Omental fat pad (tissue), 4 donors: ENCODE data around the gene NR3C1. TPM values are rescaled to one million over a fixed set of nuclear protein-coding genes. Genes with fewer than 3 reads are reported as not detected.

Experiments used
- ATAC-seq: fragments of 150-250 bp; one replicate; pipeline ENCODE4 v1.9.1; 2016; ENCODE audit warnings: mild to moderate bottlenecking, moderate library complexity; ENCODE audit not compliant: low FRiP score
- DNase-seq: peaks from one replicate; pipeline ENCODE4 v3.0.0-alpha.2; 2019; ENCODE audit warnings: low spot score
- small RNA-seq: library from RNA; depleted of rRNA; stranded (forward); fragments of <200 nt; gene quantifications from one replicate; pipeline ENCODE3, GENCODE V24; 2016
- total RNA-seq, 4 donors: library from RNA; depleted of rRNA; stranded (reverse); fragments of >200 nt; gene quantifications; one replicate each; pipeline ENCODE4 v1.1.0, GENCODE V29; 2016
- TF ChIP-seq, protein P1 (sequence below), 3 donors: fragments of 450-650 bp; IDR thresholded peaks; one replicate each; pipeline ENCODE4 v1.5.1; 2016 to 2017; ENCODE audit warnings: antibody characterized with exemption in 3 of 3, mild to moderate bottlenecking in 3 of 3, moderate library complexity in 2 of 3

Gene NR3C1
- total RNA-seq, 4 donors from 2014 or later, result 57.1 to 102 (median 62.3) TPM

DNA sequence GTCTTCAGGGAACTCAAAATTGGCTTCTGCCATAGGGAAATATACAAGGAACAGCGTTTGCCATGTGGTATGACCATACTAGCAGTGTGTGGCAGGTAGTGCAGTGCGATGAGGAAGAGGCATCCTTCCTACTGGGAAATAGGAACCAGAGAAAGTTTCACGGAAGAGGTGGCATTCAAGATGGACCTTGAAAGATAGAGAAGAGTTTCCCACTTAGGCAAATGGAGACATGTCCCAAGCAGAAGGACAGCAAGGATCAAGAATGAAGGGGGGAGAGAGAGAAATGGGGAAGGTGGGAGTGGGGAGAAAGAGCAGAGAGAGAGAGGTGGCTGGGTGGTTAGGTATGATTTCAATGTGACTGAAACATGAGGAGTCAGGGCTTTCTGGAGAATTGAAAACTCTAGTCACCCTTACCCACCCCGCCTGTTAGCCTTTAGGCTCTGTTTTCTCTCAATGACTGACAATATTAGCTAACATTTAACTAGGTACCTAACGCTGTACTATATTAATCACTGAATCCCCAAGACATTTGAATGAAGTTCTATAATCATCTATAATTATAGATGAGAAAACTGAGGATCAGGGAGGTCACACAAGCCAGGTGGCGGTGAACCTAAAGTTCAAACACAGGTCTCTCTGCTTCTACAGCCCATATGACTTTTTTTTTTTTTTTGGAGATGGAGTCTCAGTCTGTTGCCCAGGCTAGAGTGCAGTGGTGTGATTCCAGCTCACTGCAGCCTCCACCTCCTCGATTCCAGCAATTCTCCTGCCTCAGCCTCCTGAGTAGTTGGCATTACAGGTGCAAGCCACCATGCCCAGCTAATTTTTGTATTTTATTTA lies 171.3 kb downstream of the NR3C1 start:
- TF ChIP-seq, protein P1, sequence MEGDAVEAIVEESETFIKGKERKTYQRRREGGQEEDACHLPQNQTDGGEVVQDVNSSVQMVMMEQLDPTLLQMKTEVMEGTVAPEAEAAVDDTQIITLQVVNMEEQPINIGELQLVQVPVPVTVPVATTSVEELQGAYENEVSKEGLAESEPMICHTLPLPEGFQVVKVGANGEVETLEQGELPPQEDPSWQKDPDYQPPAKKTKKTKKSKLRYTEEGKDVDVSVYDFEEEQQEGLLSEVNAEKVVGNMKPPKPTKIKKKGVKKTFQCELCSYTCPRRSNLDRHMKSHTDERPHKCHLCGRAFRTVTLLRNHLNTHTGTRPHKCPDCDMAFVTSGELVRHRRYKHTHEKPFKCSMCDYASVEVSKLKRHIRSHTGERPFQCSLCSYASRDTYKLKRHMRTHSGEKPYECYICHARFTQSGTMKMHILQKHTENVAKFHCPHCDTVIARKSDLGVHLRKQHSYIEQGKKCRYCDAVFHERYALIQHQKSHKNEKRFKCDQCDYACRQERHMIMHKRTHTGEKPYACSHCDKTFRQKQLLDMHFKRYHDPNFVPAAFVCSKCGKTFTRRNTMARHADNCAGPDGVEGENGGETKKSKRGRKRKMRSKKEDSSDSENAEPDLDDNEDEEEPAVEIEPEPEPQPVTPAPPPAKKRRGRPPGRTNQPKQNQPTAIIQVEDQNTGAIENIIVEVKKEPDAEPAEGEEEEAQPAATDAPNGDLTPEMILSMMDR (IDR thresholded peaks at IDR 0.05), result no peak
- DNase-seq, result no peak
- no peak for ATAC-seq

DNA sequence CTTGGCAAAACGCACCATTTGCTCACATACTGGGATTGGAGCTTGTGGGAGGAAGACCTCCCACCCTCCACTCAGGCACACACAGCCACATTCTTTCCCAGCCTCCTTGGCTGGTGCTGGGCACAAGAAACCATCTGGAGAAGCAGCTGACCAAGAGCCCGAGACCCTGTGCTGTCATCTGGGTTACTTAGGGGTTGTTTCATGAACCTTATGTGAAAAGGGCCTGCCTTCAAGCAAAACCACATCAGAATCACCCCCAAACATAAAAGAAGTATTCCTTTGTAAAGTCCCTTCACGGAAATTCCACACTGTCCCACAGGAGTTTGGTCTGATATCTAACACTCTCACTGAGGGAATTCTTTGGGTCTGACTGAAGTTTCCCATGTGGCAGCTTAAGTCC lies 172.1 kb downstream of the NR3C1 start:
- no peak for DNase-seq
- TF ChIP-seq, protein P1 (IDR thresholded peaks at IDR 0.05), result no peak

GRCh38 chr5:143230676-143230996 lies 172.8 kb downstream of the NR3C1 start:
- DNase-seq, result no peak
- no peak for ATAC-seq
- TF ChIP-seq, protein P1 (IDR thresholded peaks at IDR 0.05), result no peak

More for the DNA sequence above, 172.1 kb downstream of the NR3C1 start:
- ATAC-seq, result no peak

DNA sequence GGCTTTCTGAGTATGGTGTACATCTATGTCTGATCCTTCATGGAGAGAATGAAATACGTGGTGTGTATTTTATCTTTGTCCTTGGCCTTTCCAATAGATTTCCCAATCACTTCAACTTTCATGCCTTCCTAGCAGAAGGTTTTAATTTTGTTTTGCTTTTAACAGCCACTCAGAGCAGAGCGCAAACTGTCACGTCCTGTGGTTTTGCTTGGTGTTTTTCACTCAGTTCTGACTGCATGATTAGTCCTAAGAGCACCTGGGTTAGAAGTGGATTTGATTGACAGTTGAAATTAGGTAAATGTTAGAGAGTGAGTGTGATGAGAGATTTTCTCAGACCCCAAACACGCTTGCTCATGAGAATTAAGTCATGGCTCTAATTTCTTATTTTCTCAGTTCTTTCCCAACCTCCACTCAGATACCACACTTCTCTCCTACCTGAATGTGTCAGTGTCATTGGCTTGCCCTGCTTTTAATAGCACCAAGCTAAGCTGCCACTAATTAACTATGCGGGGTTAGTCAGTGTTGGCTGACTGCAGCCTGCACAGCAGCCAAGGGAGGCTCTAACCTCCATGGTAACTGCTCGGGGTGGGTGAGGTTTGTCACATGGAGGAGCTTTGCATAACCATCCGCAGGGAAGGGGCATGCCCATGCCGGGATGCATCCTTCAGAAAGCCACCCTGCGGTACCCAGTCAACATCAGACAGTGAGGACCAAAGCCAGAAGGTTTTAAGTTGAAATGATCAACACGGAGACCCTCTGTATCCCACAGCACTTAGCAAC lies 173.4 kb downstream of the NR3C1 start:
- no peak for DNase-seq
- TF ChIP-seq, protein P1 (IDR thresholded peaks at IDR 0.05), result no peak
- no peak for ATAC-seq

GRCh38 chr5:143229426-143229895 lies 174.0 kb downstream of the NR3C1 start:
- TF ChIP-seq, protein P1 (IDR thresholded peaks at IDR 0.05), result no peak
- DNase-seq (no peak), ATAC-seq (no peak)

- ATAC-seq (no peak), DNase-seq (no peak)
- TF ChIP-seq, protein P1 (IDR thresholded peaks at IDR 0.05), result no peak
These were observed 174.7 kb downstream of the NR3C1 start for GRCh38 chr5:143228597-143229293.

Small RNAs within 50 kb of the gene (small RNA-seq; reads per million reads assigned to genes)
- not detected for gene AC091925.2
